WTC11 (cell line): ENCODE results near the gene ANXA11.
"Not testable (repeated sequence)": the region's sequence is repeated elsewhere in the genome, so short reads cannot be mapped to it uniquely, and the experiment has no call there.

Experiments used
- CBFB ChIP-seq: sonication (generic); formaldehyde crosslinking; IDR thresholded peaks from 2 replicates; pipeline ENCODE4 v1.8.1; 2022; ENCODE audit warnings: mild to moderate bottlenecking, low read depth, missing genetic modification reagents
- CTCF ChIP-seq: fragments of 200-600 bp; IDR thresholded peaks from 2 replicates; pipeline ENCODE4 v1.8.0; 2022; ENCODE audit warnings: antibody characterized with exemption
- E2F1 ChIP-seq: sonication (generic); formaldehyde crosslinking; IDR thresholded peaks from 2 replicates; pipeline ENCODE4 v1.8.0; 2022; ENCODE audit warnings: mild to moderate bottlenecking, missing genetic modification reagents
- PREB ChIP-seq: sonication (generic); formaldehyde crosslinking; IDR thresholded peaks from 2 replicates; pipeline ENCODE4 v1.8.1; 2022; ENCODE audit warnings: mild to moderate bottlenecking, missing genetic modification reagents, moderate library complexity, borderline replicate concordance
- TEAD4 ChIP-seq: sonication (generic); formaldehyde crosslinking; IDR thresholded peaks from 2 replicates; pipeline ENCODE4 v1.8.0; 2022; ENCODE audit warnings: mild to moderate bottlenecking, missing genetic modification reagents
- ZNF671 ChIP-seq: fragments of 250-450 bp; sonication (Bioruptor Pico); IDR thresholded peaks from 2 replicates; pipeline ENCODE4 v1.8.0; 2021; ENCODE audit warnings: mild to moderate bottlenecking

- not testable (repeated sequence) for TF ChIP-seq CTCF; E2F1 (CRISPR knock-in tag); CBFB (CRISPR knock-in tag); TEAD4; ZNF671 (CRISPR knock-in tag); PREB (CRISPR knock-in tag)
Observed at GRCh38 chr10:80244371-80244770, 39.0 kb upstream of the ANXA11 start.
